HG02623 (cell line): ENCODE data around the gene NBPF6.
"Not testable (repeated sequence)": the region's sequence is repeated elsewhere in the genome, so short reads cannot be mapped to it uniquely, and the experiment has no call there.

ENCODE experiments used
- ATAC-seq: cut with Tn5 transposase; IDR thresholded peaks from one replicate; pipeline ENCODE4 v1.9.1; 2021; ENCODE audit warnings: moderate library complexity; ENCODE audit not compliant: unreplicated experiment

Gene NBPF6

DNA sequence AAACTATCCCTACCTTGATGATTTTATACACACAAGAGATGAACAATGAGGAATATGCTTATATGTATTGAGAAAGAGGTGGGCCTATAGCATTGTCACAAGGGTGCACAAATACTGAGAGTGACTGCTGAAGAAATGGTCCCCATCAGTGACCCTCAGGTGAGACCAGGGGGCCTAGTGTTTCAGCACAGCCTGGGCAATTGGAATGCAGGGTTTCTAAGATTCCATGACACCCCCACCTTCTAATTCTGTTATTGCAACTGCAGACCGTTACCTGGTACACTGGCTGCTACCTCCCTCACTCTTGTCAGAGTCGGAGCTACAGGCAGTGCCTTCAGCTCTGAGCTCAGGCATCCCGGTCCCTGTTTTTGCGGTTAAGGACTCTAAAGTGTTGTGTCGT, at the start of gene NBPF6:
Gene NBPF6 (plus strand): TSS at position 301 of the 400 bp plus-strand sequence. CDS start 259 bp downstream, outside the sequence.
- ATAC-seq = not testable (repeated sequence)

GRCh38 chr1:108411098-108411833, 38.9 kb upstream of the NBPF6 start:
- not testable (repeated sequence) for ATAC-seq

- ATAC-seq = not testable (repeated sequence)
These were observed 30.0 kb upstream of the NBPF6 start for GRCh38 chr1:108420129-108420528.

DNA sequence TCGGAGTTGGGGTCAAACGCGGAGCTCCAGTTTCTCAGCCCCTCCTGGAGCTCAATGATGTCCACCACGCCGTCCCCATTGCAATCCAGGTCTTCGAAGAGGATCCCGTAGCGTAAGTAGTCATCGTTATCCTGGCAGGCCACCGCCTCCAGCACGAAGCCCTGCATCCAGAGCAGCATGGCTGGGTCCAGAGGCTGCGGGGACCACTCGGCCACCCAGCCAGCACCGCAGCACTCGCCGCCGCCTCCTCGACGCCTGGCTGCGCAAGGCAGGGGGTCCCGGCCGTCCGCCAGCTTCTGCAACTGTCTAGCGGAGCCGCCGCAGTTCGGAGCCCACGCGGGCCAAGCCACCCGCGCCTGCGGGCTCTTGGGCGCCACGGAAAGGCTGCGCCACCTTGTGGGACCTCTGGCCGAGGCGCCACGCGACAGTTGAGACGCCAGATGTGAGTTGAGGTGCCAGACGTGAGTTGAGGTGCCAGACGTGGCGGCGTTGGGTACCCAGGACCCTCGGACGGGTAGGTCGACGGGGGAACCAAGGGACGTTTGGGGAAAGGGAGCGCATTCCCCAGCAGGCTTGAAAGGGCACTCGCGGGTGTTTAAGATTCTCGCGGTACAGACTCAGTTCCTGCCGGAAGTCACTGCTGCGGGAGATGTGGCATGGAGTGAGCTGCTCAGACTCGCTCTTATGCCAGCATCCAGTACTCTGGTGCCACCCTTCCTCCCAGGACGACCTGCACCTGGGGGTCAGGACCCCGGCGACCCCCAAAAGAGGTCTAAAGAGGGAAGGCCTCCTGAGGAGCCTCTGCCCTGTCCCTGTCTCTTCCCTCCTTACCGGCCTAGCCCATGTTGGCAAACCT, 28.9 kb upstream of the NBPF6 start:
- ATAC-seq = not testable (repeated sequence)

GRCh38 chr1:108426877-108427276, 23.3 kb upstream of the NBPF6 start:
- not testable (repeated sequence) for ATAC-seq

- not testable (repeated sequence) for ATAC-seq
These were observed 18.1 kb upstream of the NBPF6 start for GRCh38 chr1:108432002-108432401.

DNA sequence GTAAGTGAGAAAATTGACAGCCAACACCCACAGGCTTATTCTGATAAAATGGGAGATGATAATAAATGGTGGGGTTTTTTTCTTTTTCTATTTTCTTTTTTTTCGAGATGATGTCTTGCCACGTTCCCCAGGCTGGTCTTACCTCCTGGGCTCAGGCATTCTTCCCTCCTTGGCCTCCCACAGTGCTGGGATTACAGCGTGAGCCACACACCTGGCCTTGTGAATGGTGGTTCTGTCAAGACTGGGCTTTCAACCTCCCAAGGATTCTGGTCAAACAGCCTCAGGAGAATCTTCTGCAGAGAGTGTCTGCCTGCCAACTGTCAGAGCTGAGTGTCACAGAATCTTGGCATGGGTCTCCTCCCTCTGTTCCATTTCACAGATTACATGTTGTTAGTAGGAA, 16.7 kb upstream of the NBPF6 start:
- ATAC-seq = not testable (repeated sequence)

DNA sequence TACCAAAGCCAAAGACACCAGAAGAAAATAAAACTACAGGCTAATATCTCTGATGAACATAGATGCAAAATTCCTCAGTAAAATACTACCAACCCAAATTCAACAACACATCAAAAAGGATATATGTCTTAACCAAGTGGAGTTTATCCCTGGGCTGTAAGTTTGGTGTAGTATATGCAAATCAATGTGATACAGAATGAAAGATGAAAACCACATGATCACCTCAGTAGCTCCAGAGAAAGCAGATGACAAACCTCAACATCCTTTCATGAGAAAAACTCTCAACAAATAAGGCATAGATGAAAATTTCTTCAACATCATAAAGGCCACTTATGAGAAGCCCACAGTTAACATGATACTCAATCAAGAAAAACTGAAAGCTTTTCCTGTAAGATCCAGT, 11.6 kb upstream of the NBPF6 start:
- ATAC-seq = peak; percentile 75

- ATAC-seq = not testable (repeated sequence)
These were observed 4.4 kb downstream of the NBPF6 start for GRCh38 chr1:108454521-108454920.

- not testable (repeated sequence) for ATAC-seq
These were observed 8.5 kb downstream of the NBPF6 start for GRCh38 chr1:108458661-108459060.

- not testable (repeated sequence) for ATAC-seq
These were observed 11.6 kb downstream of the NBPF6 start for GRCh38 chr1:108461758-108462157.

GRCh38 chr1:108463962-108464361, 13.8 kb downstream of the NBPF6 start:
- ATAC-seq = not testable (repeated sequence)

- not testable (repeated sequence) for ATAC-seq
These were observed 16.0 kb downstream of the NBPF6 start for GRCh38 chr1:108466166-108466565.

DNA sequence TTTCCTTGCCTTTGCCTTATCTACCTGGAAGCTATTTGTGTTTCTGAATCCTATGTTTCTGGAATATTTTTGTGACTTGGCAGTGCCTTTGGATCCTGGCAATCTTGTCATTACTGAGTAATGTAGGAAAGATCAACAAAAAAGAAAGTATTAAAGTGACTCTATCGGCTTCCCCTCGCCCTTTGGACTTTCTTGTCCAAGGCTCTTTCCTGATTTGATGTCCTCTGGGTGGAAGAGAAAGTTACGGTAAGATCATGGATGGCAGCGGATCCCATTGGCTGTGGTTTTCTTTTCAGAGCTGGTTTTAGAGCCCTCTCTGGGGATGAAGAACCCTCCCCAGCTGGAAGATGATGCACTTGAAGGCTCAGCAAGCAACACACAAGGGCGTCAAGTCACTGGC, 17.0 kb downstream of the NBPF6 start:
- ATAC-seq = not testable (repeated sequence)

DNA sequence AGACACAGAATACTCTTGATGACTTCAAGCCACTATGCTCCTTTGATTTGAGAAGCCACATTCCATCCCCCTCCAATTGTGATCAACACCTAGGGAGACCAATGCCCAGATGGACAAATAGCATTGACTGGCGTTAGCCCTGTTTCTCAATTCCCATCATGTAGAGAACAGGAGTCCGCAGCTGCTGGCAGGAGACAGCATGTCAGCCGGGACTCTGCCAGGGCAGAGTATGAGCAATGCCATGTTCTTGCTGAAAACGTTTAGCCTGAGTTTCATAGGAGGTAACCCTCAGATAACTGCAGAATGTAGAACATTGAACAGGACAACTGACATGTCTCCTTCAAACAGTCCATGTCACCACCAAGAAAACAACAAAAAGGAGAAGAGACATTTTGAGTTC, 20.6 kb downstream of the NBPF6 start:
- not testable (repeated sequence) for ATAC-seq

DNA sequence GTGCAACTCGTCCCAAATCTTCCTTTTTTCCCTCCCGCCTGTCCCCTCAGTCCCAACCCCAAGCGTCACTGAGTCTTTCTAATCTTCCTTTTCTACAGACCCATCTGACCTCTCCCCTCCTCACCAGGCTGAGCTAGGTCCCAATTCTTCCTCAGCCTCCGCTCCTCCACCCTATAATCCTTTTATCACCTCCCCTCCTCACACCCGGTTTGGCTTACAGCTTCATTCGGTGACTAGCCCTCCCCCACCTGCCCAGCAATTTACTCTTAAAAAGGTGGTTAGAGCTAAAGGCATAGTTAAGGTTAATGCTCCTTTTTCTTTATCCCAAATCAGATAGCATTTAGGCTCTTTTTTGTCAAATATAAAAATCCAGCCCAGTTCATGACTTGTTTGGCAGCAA, 24.4 kb downstream of the NBPF6 start:
- ATAC-seq = not testable (repeated sequence)

DNA sequence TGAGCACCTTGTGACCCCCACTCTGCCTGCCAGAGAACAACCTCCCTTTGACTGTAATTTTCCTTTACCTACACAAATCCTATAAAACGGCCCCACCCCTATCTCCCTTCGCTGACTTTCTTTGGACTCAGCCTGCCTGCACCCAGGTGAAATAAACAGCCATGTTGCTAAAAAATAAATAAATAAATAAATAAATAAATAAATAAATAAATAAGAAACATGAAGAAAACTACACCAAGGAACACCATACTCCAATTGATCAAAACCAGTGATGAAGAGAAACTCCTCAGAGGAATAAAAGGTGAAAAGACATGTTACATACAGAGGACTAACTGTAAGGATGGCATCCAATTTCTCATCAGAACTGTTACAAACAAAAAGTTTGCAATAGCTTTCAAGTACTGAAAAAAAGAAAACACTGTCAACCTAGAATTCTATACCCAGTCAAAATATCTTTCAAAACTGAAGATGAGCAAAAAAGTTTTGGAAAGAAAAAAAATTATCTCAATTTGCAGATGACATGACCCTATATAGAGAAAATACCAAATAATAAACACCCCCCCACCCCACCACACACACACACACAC, 28.4 kb downstream of the NBPF6 start:
- no peak for ATAC-seq

DNA sequence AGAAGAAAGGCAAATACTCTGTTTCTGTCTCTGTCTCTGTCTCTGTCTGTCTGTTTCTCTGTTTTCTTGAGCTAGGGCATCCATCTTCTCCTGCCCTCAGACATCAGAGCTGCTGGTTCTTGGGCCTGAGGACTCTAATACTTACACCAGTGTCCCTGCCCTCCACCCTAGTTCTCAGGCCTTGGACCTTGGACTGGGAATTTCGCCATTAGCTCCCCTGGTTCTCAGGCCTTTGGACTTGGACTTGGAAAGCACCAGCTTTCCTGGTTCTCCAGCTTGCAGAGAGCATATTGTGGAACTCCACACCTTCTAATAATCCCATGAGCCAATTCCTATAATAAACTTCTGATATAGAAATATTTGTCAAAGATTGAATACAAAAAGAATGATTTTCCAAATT, 32.6 kb downstream of the NBPF6 start:
- no peak for ATAC-seq

DNA sequence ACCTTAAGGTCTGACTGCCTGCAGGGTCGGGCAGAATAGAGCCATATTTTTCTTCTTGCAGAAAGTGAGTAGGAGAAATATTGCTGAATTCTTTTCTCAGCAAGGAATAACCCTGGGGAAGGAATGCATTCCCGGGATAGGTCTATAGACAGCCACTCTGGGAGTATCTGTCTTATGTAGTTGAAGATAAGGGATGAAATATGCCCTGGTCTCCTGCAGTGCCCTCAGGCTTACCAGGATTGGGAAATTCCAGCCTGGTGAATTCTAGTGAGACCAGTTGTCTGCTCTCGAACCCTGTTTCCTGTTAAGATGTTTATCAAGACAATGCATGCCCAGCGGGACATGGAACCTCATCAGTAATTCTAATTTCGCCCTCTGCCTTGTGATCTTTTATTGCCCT, 35.8 kb downstream of the NBPF6 start:
- not testable (repeated sequence) for ATAC-seq

DNA sequence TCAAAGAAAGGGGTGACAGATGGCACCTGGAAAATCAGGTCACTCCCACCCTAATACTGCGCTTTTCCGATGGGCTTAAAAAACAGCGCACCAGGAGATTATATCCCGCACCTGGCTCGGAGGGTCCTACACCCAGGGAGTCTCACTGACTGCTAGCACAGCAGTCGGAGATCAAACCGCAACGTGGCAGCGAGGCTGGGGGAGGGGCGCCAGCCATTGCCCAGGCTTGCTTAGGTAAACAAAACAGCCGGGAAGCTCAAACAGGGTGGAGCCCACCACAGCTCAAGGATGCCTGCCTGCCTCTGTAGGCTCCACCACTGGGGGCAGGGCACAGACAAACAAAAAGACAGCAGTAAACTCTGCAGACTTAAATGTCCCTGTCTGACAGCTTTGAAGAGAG, 36.6 kb downstream of the NBPF6 start:
- not testable (repeated sequence) for ATAC-seq

DNA sequence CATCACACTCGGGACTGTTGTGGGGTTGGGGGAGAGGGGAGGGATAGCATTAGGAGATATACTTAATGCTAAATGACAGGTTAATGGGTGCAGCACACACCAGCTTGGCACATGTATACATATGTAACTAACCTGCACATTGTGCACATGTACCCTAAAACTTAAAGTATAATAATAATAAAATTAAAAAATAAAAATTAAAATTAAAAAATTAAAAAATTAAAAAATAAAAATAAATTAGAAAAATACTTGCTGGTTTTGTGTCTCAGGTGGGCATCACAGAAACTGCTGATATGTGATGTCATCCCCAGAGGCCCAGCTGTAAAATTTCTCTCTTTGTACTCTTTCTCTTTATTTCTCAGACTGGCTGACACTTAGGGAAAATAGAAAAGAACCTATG, 44.9 kb downstream of the NBPF6 start:
- ATAC-seq = not testable (repeated sequence)
